ENCODE results near the gene TOMM5.

- TF ChIP-seq POLR2AphosphoS5 (IDR thresholded peaks at IDR 0.05; ENCODE audit: low read depth, low read length) = no peak
- TF ChIP-seq, protein P1, sequence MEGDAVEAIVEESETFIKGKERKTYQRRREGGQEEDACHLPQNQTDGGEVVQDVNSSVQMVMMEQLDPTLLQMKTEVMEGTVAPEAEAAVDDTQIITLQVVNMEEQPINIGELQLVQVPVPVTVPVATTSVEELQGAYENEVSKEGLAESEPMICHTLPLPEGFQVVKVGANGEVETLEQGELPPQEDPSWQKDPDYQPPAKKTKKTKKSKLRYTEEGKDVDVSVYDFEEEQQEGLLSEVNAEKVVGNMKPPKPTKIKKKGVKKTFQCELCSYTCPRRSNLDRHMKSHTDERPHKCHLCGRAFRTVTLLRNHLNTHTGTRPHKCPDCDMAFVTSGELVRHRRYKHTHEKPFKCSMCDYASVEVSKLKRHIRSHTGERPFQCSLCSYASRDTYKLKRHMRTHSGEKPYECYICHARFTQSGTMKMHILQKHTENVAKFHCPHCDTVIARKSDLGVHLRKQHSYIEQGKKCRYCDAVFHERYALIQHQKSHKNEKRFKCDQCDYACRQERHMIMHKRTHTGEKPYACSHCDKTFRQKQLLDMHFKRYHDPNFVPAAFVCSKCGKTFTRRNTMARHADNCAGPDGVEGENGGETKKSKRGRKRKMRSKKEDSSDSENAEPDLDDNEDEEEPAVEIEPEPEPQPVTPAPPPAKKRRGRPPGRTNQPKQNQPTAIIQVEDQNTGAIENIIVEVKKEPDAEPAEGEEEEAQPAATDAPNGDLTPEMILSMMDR (IDR thresholded peaks at IDR 0.05 in 2 of 3, conservative IDR thresholded peaks at IDR 0.05 in 1 of 3; ENCODE audit: borderline replicate concordance in 1 of 3, insufficient read depth in 1 of 3, low read depth in 2 of 3, low read length in 2 of 3) = no peak
- TF ChIP-seq EGR1 (IDR thresholded peaks at IDR 0.05; ENCODE audit: low read depth) = no peak
- no peak for TF ChIP-seq CEBPB (IDR thresholded peaks at IDR 0.05; ENCODE audit: low read depth)
- TF ChIP-seq SP1 (IDR thresholded peaks at IDR 0.05; ENCODE audit: low read depth) = no peak
- TF ChIP-seq RAD21 (IDR thresholded peaks at IDR 0.05; ENCODE audit: low read depth) = no peak
- TF ChIP-seq ZFX (IDR thresholded peaks at IDR 0.05) = no peak
- no peak for TF ChIP-seq POLR2A (IDR thresholded peaks at IDR 0.05; ENCODE audit: borderline replicate concordance, extremely low read depth, insufficient read depth, insufficient read length)
- TF ChIP-seq REST (IDR thresholded peaks at IDR 0.05; ENCODE audit: low read depth) = no peak
- TF ChIP-seq SIN3A (IDR thresholded peaks at IDR 0.05; ENCODE audit: low read depth) = no peak
- TF ChIP-seq EZH2 (IDR thresholded peaks at IDR 0.05) = no peak
- no peak for TF ChIP-seq JUND (IDR thresholded peaks at IDR 0.05)
- no peak for TF ChIP-seq EZH2phosphoT487 (IDR thresholded peaks at IDR 0.05; ENCODE audit: borderline replicate concordance)
Measured at GRCh38 chr9:37551888-37552287, 40.5 kb downstream of the TOMM5 start.
